ENCODE results near the gene TFAP2E. TPM values are rescaled to one million over a fixed set of nuclear protein-coding genes. Genes with fewer than 3 reads are reported as not detected.

TFAP2E gene
- 0.72 and 1.3 TPM in 2 replicates for total RNA-seq (2021)
- Bru-seq, nascent RNA, result percentile 27 among the genes with signal in this experiment
- BruChase-seq, experiment 1, labeled RNA remaining after a 2-hour chase, result percentile 39 among the genes with signal in this experiment
- percentile 34 among the genes with signal in this experiment for BruChase-seq, experiment 2, labeled RNA remaining after a 6-hour chase
- long read RNA-seq, partial matches to known transcripts, result 0 of 1 reads
- long read RNA-seq, other reads (novel, unspliced or antisense), result 1 of 1 reads

- H3K27ac ChIP-seq, result no peak within 1 kb of the TSS
- POLR2A ChIA-PET (ENCODE audit: unreplicated experiment), result interaction anchor here (0.6 kb wide), 2 partner anchors 9 to 60 kb away, joined by 3 read pairs; no protein-coding TSS in a partner anchor
Observed at GRCh38 chr1:35573198-35574124, at the start of gene TFAP2E. Gene TFAP2E (plus strand): TSS chr1:35573314. CDS start chr1:35573578, 264 bp downstream.

GRCh38 chr1:35524106-35524505 lies 49.0 kb upstream of the TFAP2E start:
- no peak overlapping the region for H3K27ac ChIP-seq
- H4K20me1 ChIP-seq (ENCODE audit: insufficient read depth), result no peaks in the 10 kb centered on the region
- peaks cover 16% of the 10 kb centered on the region for H3K9me3 ChIP-seq (ENCODE audit: insufficient read depth, low read depth)
- DNase-seq, result peak in 1 of 2 experiments; percentile 63
- no peaks in the 10 kb centered on the region for H3K79me2 ChIP-seq (ENCODE audit: low read depth)
- TF ChIP-seq EZH2 (IDR thresholded peaks at IDR 0.05; ENCODE audit: low read depth), result no peak
- no peak for TF ChIP-seq CTCF (conservative IDR thresholded peaks at IDR 0.05)
- H3F3A ChIP-seq (ENCODE audit: insufficient read depth, low read depth), result peaks cover 21% of the 10 kb centered on the region; the same call in 1 of the 2 replicates
- no peaks in the 10 kb centered on the region; the same call in 1 of the 2 replicates for H3K4me1 ChIP-seq (replicated peaks; ENCODE audit: insufficient read depth)
- no peaks in the 10 kb centered on the region for H3K9me2 ChIP-seq (ENCODE audit: insufficient read depth)
- CTCF ChIA-PET, result no interaction called here
- BruUV-seq (replicated peaks), result no TSS peak
- no peaks in the 10 kb centered on the region for H3K27me3 ChIP-seq (ENCODE audit: insufficient read depth, low read depth)
- intact Hi-C loops (cut with micrococcal nuclease; ENCODE audit: unreplicated experiment), result loop anchor here (1.0 kb wide), 1 partner anchor 18 kb away; no protein-coding TSS in a partner anchor
- H2AFZ ChIP-seq, result no peak overlapping the region
- no peak overlapping the region for H3K4me3 ChIP-seq
- POLR2A ChIA-PET (ENCODE audit: unreplicated experiment), result no interaction called here
- H3K36me3 ChIP-seq (ENCODE audit: low read depth), result 0 out of 2 replicates have a peak, but pooled peaks cover 5% of the 10 kb centered on the region
- H3K4me2 ChIP-seq, result no peak overlapping the region

More at GRCh38 chr1:35573198-35574124, at the start of gene TFAP2E:
- H4K20me1 ChIP-seq (ENCODE audit: insufficient read depth), result no peaks in the 10 kb centered on the region
- DNase-seq, result peak in 1 of 2 experiments; percentile 64
- no peaks in the 10 kb centered on the region for H3K27me3 ChIP-seq (ENCODE audit: insufficient read depth, low read depth)
- H3F3A ChIP-seq (ENCODE audit: insufficient read depth, low read depth), result 0 out of 2 replicates have a peak, but pooled peaks cover 4% of the 10 kb centered on the region
- peak within 1 kb of the TSS; percentile 24; the same call in 1 of the 2 replicates for H3K4me3 ChIP-seq
- peak within 1 kb of the TSS; percentile 31; the same call in 1 of the 2 replicates for H3K4me2 ChIP-seq
- no peaks in the 10 kb centered on the region for H3K36me3 ChIP-seq (ENCODE audit: low read depth)
- H3K4me1 ChIP-seq (replicated peaks; ENCODE audit: insufficient read depth), result no peaks in the 10 kb centered on the region; the same call in 1 of the 2 replicates
- CTCF ChIA-PET, result interaction anchor here (0.6 kb wide), 1 partner anchor 155 kb away, joined by 3 read pairs; no protein-coding TSS in a partner anchor
- no peaks in the 10 kb centered on the region for H3K9me3 ChIP-seq (ENCODE audit: insufficient read depth, low read depth)
- no peaks in the 10 kb centered on the region for H3K79me2 ChIP-seq (ENCODE audit: low read depth)
- H2AFZ ChIP-seq, result no peak within 1 kb of the TSS
- intact Hi-C loops (cut with micrococcal nuclease; ENCODE audit: unreplicated experiment), result no loop called here
- BruUV-seq (replicated peaks), result no TSS peak
- H3K9me2 ChIP-seq (ENCODE audit: insufficient read depth), result no peaks in the 10 kb centered on the region
- no peak for TF ChIP-seq EZH2 (IDR thresholded peaks at IDR 0.05; ENCODE audit: low read depth)
- TF ChIP-seq CTCF (conservative IDR thresholded peaks at IDR 0.05), result no peak

- H3K4me2 ChIP-seq, result no peak overlapping the region
- H2AFZ ChIP-seq, result no peak overlapping the region
- H3K36me3 ChIP-seq (ENCODE audit: low read depth), result peaks cover 9% of the 10 kb centered on the region; the same call in 1 of the 2 replicates
- H3F3A ChIP-seq (ENCODE audit: insufficient read depth, low read depth), result no peaks in the 10 kb centered on the region
- H3K9me2 ChIP-seq (ENCODE audit: insufficient read depth), result no peaks in the 10 kb centered on the region
- no peak for DNase-seq
- 0 out of 2 replicates have a peak, but pooled peaks cover under 1% of the 10 kb centered on the region for H3K79me2 ChIP-seq (ENCODE audit: low read depth)
- intact Hi-C loops (cut with micrococcal nuclease; ENCODE audit: unreplicated experiment), result no loop called here
- BruUV-seq (replicated peaks), result no TSS peak
- H3K4me1 ChIP-seq (replicated peaks; ENCODE audit: insufficient read depth), result no peaks in the 10 kb centered on the region
- TF ChIP-seq CTCF (conservative IDR thresholded peaks at IDR 0.05), result no peak
- TF ChIP-seq EZH2 (IDR thresholded peaks at IDR 0.05; ENCODE audit: low read depth), result no peak
- H3K27me3 ChIP-seq (ENCODE audit: insufficient read depth, low read depth), result no peaks in the 10 kb centered on the region
- H4K20me1 ChIP-seq (ENCODE audit: insufficient read depth), result no peaks in the 10 kb centered on the region
- ChIA-PET POLR2A (ENCODE audit: unreplicated experiment) (no interaction called here), CTCF (no interaction called here)
- H3K27ac ChIP-seq, result no peak overlapping the region
- H3K4me3 ChIP-seq, result no peak overlapping the region
- peaks cover 33% of the 10 kb centered on the region; the same call in 1 of the 2 replicates for H3K9me3 ChIP-seq (ENCODE audit: insufficient read depth, low read depth)
Observed at GRCh38 chr1:35530168-35530567, 42.9 kb upstream of the TFAP2E start.

All from PC-9 (cell line).